Stimulated activated naive CD4-positive, alpha-beta T cell treated with Interleukin-2 at 50 U/mL for 16 hours (primary cell): ENCODE measurements around the gene SPART.
A peak's percentile ranks its signal among the peaks of the same experiment; 100 is the strongest.
"Not testable (repeated sequence)": the region's sequence is repeated elsewhere in the genome, so short reads cannot be mapped to it uniquely, and the experiment has no call there.

Experiments
- DNase-seq: peaks from one replicate; lab custom pipeline; 2025; lab: John Stamatoyannopoulos, UW

Gene SPART

DNA sequence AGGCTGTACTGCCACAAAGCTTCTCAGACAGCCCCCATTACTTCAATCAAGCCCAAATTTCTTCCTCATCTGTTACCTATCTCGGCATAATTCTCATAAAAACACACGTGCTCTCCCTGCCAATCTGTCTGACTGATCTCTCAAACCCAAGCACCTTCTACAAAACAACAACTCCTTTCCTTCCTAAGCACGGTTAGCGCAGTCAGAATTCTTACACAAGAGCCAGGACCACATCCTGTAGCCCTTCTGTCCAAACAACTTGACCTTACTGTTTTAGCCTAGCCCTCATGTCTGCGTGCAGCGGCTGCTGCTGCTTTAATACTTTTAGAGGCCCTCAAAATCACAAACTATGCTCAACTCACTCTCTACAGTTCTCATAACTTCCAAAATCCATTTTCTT lies 26.4 kb downstream of the SPART start:
- DNase-seq: not testable (repeated sequence)

- DNase-seq: no peak
Measured at GRCh38 chr13:36313047-36313969, 32.9 kb downstream of the SPART start.

GRCh38 chr13:36310417-36311108 lies 35.6 kb downstream of the SPART start:
- no peak for DNase-seq

- no peak for DNase-seq
Measured at GRCh38 chr13:36302289-36302688, 43.9 kb downstream of the SPART start.

GRCh38 chr13:36299469-36299868 lies 46.7 kb downstream of the SPART start:
- DNase-seq: not testable (repeated sequence)

DNA sequence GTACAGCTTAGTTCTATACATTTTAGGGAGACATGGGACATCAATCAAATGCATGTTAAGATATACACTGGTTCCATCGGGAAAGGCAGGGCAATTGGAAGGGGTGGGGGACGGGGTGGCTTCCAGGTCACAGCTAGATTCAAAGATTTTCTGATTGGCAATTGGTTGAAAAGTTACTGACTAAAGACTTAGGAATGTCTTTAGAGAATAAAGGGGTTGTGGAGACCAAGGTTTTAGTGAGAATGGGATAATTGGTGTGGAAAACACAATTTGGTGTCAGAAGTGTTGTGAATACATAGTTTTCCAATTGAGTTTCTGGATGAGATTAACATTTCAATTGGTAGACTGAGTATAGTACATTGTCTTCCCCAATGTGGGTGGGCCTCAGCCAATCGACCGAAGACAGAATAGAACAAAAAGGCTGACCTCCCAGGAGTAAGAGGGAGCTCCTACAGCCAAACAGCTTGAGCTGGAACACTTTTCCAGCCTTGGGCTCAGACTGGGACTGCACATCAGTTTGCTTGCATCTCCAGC lies 47.6 kb downstream of the SPART start:
- DNase-seq: no peak

DNA sequence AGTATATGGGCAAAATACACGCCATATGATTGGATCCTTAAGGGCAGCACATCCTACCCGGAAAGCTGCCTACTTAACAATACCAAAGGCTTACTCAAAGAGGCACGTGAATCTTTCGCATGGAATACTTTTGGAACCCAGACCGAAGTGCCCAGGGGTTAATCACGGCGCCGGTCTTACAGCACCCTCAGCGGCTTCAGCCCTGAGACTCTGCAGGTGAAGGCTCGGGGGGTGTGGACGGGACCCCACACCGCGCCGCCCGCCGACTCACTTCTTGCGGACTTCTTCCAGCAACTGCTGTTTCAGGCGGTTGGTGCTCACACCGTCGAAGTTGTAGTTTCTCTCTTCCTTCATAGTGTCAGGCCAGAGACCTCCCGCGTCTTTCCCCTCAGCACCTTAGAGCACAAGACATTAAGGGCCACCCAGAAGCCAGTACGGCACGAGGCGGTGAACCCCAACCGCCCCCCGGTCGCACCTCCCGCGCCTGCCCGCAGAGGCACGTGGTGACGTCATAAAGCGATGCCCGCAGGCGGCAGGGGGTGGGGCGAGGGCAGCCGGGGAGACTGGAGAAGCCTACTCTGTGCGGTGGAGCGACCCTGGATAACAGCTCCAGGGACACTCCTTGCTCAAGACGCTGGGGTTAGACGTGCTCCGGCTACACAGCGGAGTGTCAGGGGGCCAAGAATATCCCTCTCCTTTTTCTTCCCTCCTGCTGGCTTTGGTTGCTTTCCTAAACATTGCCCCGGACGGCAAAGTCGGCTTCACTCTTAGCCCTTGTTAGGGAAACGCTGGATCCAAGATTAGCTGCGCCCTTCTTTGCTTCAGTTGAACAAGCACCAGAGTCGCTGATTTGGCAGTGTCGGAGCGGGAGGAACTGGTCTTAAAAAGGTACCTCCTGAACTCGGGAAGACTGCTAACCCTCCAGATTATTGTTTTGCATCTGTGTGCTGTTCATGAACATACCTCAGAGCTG lies 48.5 kb downstream of the SPART start, which contains the start of gene CCDC169:
Gene CCDC169, minus strand, starts transcription at position 449 of the 973 bp plus-strand sequence. Its CDS starts 95 bp downstream, at position 354.
- peak; percentile 36 for DNase-seq

GRCh38 chr13:36294096-36294495 lies 52.1 kb downstream of the SPART start:
- no peak for DNase-seq

DNA sequence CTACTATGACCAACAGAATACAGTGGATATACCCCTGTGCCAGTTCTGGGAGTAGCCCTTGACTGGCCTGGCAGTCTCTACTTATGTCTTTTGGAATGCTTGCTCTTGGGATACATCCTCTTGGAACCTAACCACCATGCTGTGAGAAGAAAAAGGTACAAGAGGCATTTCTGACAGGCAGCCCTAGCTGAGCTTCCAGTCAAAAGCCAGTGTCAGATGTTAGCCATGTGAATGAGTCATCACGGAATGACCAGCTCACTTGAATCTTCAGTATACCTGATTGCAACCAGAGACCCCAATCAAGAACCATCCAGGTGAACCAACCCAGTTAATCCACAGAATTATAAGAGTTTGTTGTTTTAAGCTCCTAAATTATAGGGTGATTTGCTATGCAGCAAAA lies 52.7 kb downstream of the SPART start:
- DNase-seq: no peak

GRCh38 chr13:36288794-36289391 lies 57.3 kb downstream of the SPART start:
- no peak for DNase-seq

DNA sequence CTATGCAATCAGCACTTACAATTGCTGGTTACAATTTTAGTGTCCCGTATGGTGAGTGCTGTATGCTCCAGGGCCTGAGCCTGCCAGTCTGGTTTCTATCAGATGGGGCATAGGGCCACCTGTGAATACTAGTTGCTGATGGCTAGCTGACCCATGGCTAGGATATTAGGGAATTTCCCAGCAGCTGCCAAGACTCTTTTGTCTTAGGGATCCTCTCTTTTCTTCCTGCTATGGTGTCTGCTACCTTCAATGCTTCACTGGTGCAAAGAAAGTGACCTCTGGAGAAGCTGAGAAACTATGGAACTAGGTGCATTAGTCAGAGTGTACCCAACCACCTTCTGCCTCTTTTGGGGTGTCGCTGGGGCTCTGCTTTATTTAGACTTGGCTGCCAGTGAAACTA lies 60.2 kb downstream of the SPART start:
- no peak for DNase-seq

DNA sequence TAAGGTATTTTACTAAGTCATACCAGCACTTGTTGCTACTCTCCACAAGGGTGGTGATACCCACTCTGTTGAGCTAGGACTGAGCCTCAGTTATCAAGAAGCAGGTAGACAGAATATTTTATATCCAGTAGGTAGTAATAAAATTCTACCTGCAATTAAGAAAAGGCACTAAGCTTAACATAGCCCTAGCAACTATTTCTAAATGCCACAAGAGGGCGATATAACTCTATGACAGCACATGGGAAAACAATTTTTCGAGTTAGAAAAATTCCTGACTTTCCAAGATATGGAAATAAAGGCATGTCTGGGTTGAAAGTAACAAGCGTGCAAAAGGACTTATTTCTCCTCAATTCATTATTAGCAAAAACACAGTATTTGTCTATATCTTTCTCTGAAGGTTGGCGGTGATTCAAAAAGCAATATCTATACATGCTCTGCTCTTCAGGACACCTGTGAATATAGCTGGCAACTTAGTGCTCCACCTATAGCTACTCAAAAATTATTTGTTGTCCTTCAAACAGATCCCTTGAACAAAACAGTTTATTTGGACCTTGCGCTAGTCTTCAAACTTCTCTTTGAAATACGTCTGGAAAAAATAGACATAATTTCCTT lies 63.3 kb downstream of the SPART start:
- no peak for DNase-seq

GRCh38 chr13:36275190-36276002 lies 70.8 kb downstream of the SPART start:
- no peak for DNase-seq

- DNase-seq: no peak
Measured at GRCh38 chr13:36273431-36273830, 72.8 kb downstream of the SPART start.

- DNase-seq: no peak
Measured at GRCh38 chr13:36261976-36262375, 84.2 kb downstream of the SPART start.

GRCh38 chr13:36261011-36261410 lies 85.2 kb downstream of the SPART start:
- no peak for DNase-seq

GRCh38 chr13:36259361-36260137 lies 86.6 kb downstream of the SPART start:
- no peak for DNase-seq

GRCh38 chr13:36258831-36259230 lies 87.4 kb downstream of the SPART start:
- DNase-seq: no peak
